ENCODE results near the gene HHIP.
"Not testable (repeated sequence)": the region's sequence is repeated elsewhere in the genome, so short reads cannot be mapped to it uniquely, and the experiment has no call there.

The HHIP gene

DNA sequence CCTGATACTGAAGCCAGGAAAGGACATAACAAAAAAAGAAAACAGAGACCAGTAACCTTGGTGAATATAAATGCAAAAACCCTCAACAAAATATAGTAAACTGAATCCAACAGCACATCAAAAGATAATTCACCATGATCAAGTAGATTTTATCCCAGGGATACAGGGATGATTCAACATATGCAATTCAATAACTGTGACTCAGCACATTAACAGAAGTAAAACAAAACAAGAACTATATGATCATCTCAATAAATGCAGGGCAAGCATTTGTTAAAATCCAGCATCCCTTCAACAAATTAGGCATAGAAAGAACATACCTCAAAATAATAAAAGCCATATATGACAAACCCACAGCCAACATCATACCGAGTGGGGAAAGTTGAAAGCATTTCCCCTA is 112.0 kb downstream of the HHIP start:
- no peak for DNase-seq

DNA sequence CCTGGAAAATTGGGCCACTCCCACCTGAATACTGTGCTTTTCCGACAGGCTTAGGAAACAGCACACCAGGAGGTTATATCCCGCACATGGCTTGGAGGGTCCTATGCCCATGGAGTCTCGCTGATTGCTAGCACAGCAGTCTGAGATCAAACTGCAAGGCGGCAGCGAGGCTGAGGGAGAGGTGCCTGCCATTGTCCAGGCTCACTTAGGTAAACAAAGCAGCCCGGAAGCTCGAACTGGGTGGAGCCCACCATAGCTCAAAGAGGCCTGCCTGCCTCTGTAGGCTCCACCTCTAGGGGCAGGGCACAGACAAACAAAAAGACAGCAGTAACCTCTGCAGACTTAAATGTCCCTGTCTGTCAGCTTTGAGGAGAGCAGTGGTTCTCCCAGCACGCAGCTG is 122.9 kb downstream of the HHIP start:
- DNase-seq: not testable (repeated sequence)

DNA sequence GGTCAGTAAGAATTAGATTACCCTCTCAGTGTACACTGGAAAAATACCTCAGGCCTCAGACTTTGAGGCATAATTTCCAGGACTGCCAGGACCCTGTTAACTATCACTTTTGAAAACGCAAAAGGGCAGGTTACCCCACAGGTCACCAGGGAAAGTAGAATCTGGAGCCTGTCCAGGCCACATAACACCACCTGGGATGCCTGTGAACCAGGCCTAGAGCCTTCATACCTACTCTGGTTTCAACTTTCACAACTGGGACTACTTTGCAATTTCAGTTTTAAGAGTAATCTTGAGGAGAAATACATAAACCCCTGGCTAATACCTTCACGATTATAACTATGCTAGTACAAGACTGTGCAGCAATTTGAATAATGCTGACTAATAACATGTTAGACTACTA is 132.4 kb downstream of the HHIP start:
- no peak for DNase-seq

DNA sequence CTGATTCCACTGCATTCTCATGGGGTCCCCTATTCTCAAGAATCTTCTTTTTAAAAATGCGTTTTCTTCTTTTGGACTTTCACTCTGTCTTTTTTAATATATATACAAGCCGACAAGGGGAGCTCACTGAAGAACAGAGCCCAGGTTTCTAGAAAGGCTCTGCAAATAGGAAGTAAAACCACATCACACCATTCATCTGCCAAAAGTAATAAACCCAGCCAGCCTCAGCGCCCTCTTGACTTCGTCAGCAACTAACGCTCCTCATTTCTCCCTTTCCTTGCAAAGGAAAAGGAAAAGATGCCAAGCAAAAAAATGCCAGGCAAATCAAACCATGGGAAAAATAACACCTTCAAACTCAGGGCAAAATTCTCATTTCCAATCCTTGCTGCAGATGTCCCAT is 136.4 kb downstream of the HHIP start:
- DNase-seq: no peak

DNA sequence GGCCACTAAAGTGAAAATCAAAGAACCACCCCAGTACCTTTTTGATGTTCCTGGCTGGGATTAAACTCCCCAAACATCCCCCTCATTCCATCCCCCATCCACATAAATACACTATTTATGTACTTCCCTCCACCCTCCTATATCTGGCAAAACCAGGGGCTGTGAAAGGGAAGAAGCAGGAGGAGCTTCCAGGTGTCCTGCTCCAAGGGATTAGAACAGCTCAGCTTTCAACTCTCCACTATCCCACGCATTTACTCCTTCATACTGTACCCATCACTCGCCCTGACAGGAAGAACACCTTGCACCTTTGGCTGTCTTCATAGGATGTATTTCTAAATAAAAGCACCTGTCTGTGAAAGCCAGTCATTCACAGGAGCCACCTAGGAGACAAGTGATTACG is 140.0 kb downstream of the HHIP start:
- no peak for DNase-seq

DNA sequence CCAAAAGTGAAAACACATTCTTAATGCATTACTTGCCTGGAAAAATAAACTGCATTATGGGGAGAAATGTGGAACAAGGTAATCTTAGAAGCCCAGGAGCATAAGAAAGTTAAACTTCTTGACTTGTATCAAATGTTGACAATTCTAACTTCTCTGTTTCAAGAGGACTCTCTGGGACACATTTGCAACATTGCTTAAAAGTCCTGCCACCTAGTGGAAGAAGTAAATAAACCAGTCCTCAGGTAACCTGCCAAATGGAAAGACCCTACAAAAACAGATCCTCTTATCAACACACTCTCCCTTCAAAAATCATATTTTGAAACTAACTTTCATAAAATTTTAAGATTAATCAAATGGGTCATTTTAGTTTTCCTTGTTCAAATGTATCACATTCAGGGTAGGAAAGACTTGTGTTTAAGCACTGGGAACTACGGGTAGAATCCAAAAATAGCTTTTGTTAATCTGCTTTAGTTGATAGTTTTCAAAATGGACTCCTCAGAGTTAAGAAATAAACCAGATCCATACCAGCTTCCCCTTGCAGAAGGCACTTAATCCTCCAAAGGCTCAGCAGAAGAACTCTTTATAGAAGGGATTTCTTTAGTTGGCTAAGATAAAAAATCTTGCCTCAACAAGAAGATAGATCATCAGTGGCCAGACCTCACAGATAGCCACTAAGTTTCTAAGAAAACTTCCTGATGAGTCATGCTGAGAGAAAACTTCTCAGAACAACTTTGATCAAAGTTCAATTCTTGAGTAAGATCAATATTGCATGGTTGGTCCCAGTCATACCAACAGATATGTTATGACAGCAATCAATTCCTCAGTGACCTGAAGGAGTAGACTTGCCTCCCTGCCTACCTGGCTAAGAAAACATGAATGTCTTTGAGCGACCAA is 141.7 kb downstream of the HHIP start:
- DNase-seq: no peak

DNA sequence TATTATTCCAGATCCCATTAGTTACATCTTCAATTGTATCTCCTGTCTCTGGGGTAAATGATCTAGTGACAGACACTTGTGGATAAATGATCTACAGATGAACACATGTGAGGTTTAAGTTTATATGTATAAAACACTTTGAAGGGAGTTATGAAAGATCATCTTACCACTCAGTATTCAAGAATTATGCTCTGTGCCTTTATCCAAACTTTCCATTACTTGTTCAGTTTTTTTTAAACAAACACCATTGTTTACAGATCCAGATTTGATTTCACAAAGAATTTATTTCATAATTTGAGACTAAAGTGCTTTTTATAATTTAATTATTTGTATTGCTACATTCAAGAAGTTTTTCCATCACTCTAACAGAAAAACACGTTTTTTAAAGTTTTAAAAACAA is 142.5 kb downstream of the HHIP start:
- no peak for DNase-seq

DNA sequence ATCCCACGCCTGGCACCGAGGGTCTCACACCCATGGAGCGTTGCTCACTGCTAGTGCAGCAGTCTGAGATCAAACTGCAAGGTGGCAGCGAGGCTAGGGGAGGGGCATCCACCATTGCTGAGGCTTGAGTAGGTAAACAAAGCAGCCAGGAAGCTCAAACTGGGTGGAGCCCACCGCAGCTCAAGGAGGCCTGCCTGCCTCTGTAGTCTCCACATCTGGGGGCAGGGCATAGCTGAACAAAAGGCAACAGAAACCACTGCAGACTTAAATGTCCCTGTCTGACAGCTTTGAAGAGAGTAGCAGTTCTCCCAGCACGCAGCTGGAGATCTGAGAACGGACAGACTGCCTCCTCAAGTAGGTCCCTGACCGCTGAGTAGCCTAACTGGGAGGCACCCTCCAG is 146.0 kb downstream of the HHIP start:
- DNase-seq: not testable (repeated sequence)

Measured in CD4-positive, alpha-beta T cell treated with Interleukin-4 for 1 hour (primary cell).